Caco-2 (cell line): ENCODE measurements around the gene CDA. TPM values are rescaled to one million over a fixed set of nuclear protein-coding genes. Genes with fewer than 3 reads are reported as not detected.

Source experiments
- BruUV-seq: library from RNA; stranded (reverse); fragments of 400-500 nt; replicated peaks from 2 replicates; lab custom pipeline; 2021; lab: Mats Ljungman, UMichigan
- CTCF ChIA-PET: fragments of 300-600 bp; sonication (Branson Sonifier 250); formaldehyde crosslinking; loops from one replicate; lab custom pipeline; 2022; ENCODE audit warnings: antibody characterized with exemption; lab: Charles Lee
- POLR2A ChIA-PET: fragments of 300-600 bp; sonication (Branson Sonifier 250); formaldehyde crosslinking; loops from one replicate; lab custom pipeline; 2022; ENCODE audit warnings: antibody characterized with exemption; lab: Charles Lee
- DNase-seq, 2 experiments: peaks; one replicate each; pipeline versions ENCODE4 v3.0.0 to v3.0.0-alpha.2; 2020 to 2022
- H3K27me3 ChIP-seq: replicated peaks from 2 replicates; pipeline ENCODE4 v1.6.0; 2011; ENCODE audit warnings: low read length; ENCODE audit not compliant: control insufficient read depth, insufficient read depth
- H3K36me3 ChIP-seq: 2 replicates; pipeline ENCODE4 v1.5.1; 2011; ENCODE audit warnings: low read length; ENCODE audit not compliant: control insufficient read depth, insufficient read depth
- H3K4me1 ChIP-seq: fragments of 250-450 bp; sonication (Bioruptor Pico); 2 replicates; pipeline ENCODE4 v1.5.1; 2020; ENCODE audit warnings: mild to moderate bottlenecking
- H3K4me3 ChIP-seq: 2 replicates; pipeline ENCODE4 v1.5.1; 2011; ENCODE audit warnings: low read depth, mild to moderate bottlenecking, control low read depth, low read length
- H3K9me3 ChIP-seq: fragments of 250-450 bp; sonication (Bioruptor Pico); 2 replicates; pipeline ENCODE4 v1.5.1; 2020; ENCODE audit warnings: mild to moderate bottlenecking, moderate library complexity
- H3K27ac Mint-ChIP-seq: one replicate; pipeline ENCODE4 v1.8.0; 2022; ENCODE audit warnings: mixed read lengths; ENCODE audit not compliant: unreplicated experiment
- H3K27me3 Mint-ChIP-seq: one replicate; pipeline ENCODE4 v1.8.0; 2022; ENCODE audit warnings: mixed read lengths; ENCODE audit not compliant: insufficient read depth, unreplicated experiment
- H3K36me3 Mint-ChIP-seq: one replicate; pipeline ENCODE4 v1.8.0; 2022; ENCODE audit warnings: mild to moderate bottlenecking, mixed read lengths; ENCODE audit not compliant: insufficient read depth, unreplicated experiment
- H3K4me1 Mint-ChIP-seq: one replicate; pipeline ENCODE4 v1.8.0; 2022; ENCODE audit warnings: low read depth, mixed read lengths; ENCODE audit not compliant: unreplicated experiment
- H3K4me3 Mint-ChIP-seq: one replicate; pipeline ENCODE4 v1.8.0; 2022; ENCODE audit warnings: mild to moderate bottlenecking, moderate library complexity, mixed read lengths; ENCODE audit not compliant: unreplicated experiment
- H3K9me3 Mint-ChIP-seq: one replicate; pipeline ENCODE4 v1.8.0; 2022; ENCODE audit warnings: mixed read lengths; ENCODE audit not compliant: unreplicated experiment
- intact Hi-C: fragments of 100-400 bp; cut with micrococcal nuclease; formaldehyde crosslinking; loops from one replicate; pipeline ENCODE4 v1.10.0; 2022; ENCODE audit not compliant: unreplicated experiment
- total RNA-seq: library from RNA; stranded (reverse); gene quantifications from 2 replicates; pipeline ENCODE4 v1.2.3, GENCODE V29; 2022
- TF ChIP-seq, protein P1 (sequence below), 2 experiments: fragments of 200-600 bp in 1 of 2; IDR thresholded peaks; 1 replicate in 1 of 2; 2 replicates in 1 of 2; pipeline versions ENCODE4 v1.5.1 to v1.8.0; 2011 to 2022; ENCODE audit warnings: antibody characterized with exemption in 1 of 2, control low read depth in 1 of 2, inconsistent platforms in 1 of 2, low read depth in 1 of 2, low read length in 1 of 2, mild to moderate bottlenecking in 1 of 2, moderate library complexity in 1 of 2; ENCODE audit not compliant: insufficient read depth in 1 of 2, severe bottlenecking in 1 of 2, unreplicated experiment in 1 of 2

Gene CDA
- total RNA-seq, 1 experiment from 2014 or later = 0.95 TPM

- Histone ChIP-seq H3K36me3 (no peaks in the 10 kb centered on the region), H3K4me3 (no peak overlapping the region), H3K9me3 (no peaks in the 10 kb centered on the region), H3K27me3 (no peaks in the 10 kb centered on the region), H3K4me1 (no peaks in the 10 kb centered on the region)
- BruUV-seq = no TSS peak
- POLR2A ChIA-PET = no interaction called here
- Mint-ChIP-seq H3K9me3 (peaks cover 10% of the 10 kb centered on the region), H3K36me3 (no peaks in the 10 kb centered on the region), H3K27ac (no peak overlapping the region), H3K4me1 (no peaks in the 10 kb centered on the region), H3K27me3 (no peaks in the 10 kb centered on the region), H3K4me3 (no peak overlapping the region)
- no peak for DNase-seq
- TF ChIP-seq, protein P1, sequence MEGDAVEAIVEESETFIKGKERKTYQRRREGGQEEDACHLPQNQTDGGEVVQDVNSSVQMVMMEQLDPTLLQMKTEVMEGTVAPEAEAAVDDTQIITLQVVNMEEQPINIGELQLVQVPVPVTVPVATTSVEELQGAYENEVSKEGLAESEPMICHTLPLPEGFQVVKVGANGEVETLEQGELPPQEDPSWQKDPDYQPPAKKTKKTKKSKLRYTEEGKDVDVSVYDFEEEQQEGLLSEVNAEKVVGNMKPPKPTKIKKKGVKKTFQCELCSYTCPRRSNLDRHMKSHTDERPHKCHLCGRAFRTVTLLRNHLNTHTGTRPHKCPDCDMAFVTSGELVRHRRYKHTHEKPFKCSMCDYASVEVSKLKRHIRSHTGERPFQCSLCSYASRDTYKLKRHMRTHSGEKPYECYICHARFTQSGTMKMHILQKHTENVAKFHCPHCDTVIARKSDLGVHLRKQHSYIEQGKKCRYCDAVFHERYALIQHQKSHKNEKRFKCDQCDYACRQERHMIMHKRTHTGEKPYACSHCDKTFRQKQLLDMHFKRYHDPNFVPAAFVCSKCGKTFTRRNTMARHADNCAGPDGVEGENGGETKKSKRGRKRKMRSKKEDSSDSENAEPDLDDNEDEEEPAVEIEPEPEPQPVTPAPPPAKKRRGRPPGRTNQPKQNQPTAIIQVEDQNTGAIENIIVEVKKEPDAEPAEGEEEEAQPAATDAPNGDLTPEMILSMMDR (IDR thresholded peaks at IDR 0.05; ENCODE audit: insufficient read depth in 1 of 2, low read depth in 1 of 2, low read length in 1 of 2, severe bottlenecking in 1 of 2, unreplicated experiment in 1 of 2) = no peak
- intact Hi-C loops = no loop called here
- CTCF ChIA-PET = no interaction called here
Measured at GRCh38 chr1:20600156-20600555, 11.3 kb downstream of the CDA start.

DNA sequence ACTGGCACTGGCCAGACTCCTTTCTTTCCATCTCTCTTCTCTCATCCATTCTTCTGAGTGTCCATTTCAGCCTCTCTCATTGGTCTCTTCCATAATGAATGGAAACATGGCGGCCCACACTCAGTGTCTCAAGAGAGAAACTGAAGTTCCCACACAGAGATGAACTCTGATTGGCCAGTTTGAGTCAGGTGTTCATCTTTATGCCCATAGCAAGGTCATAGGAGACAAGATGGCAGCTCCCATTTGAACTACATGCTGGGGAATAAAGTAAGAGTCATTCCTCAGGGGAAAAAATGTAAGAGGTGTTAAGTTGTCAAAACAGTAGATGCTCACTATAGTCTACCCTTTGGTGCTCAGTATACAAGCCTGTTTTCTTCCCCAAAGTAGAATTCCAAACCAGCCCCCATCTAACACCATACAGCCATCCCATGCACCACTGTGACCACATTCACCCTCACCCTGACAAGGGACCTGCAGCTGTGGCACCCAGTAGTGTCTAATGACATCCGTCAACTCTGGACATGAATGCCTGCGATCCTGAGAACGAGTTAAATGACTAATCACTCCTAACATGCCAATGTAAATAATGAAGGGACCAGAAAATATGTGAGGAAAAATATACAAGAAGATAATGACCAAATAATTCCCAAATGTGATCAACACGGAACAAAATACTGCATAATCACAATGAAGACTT, 12.4 kb downstream of the CDA start:
- Histone ChIP-seq H3K9me3 (no peaks in the 10 kb centered on the region), H3K4me1 (peaks cover under 1% of the 10 kb centered on the region; the same call in 1 of the 2 replicates), H3K36me3 (no peaks in the 10 kb centered on the region), H3K4me3 (no peak overlapping the region), H3K27me3 (no peaks in the 10 kb centered on the region)
- Mint-ChIP-seq H3K9me3 (peaks cover 10% of the 10 kb centered on the region), H3K4me1 (no peaks in the 10 kb centered on the region), H3K36me3 (no peaks in the 10 kb centered on the region), H3K4me3 (no peak overlapping the region), H3K27me3 (no peaks in the 10 kb centered on the region), H3K27ac (no peak overlapping the region)
- ChIA-PET POLR2A (no interaction called here), CTCF (no interaction called here)
- DNase-seq = no peak
- BruUV-seq = no TSS peak
- intact Hi-C loops = no loop called here
- TF ChIP-seq, protein P1 (IDR thresholded peaks at IDR 0.05; ENCODE audit: insufficient read depth in 1 of 2, low read depth in 1 of 2, low read length in 1 of 2, severe bottlenecking in 1 of 2, unreplicated experiment in 1 of 2) = no peak

- intact Hi-C loops = no loop called here
- Mint-ChIP-seq H3K27ac (no peak overlapping the region), H3K36me3 (no peaks in the 10 kb centered on the region), H3K4me3 (no peak overlapping the region), H3K27me3 (no peaks in the 10 kb centered on the region), H3K4me1 (no peaks in the 10 kb centered on the region), H3K9me3 (peaks cover 10% of the 10 kb centered on the region)
- POLR2A ChIA-PET = no interaction called here
- CTCF ChIA-PET = interaction anchor here (1.2 kb wide), 1 partner anchor 31 kb away, joined by 3 read pairs; no protein-coding TSS in a partner anchor
- no TSS peak for BruUV-seq
- Histone ChIP-seq H3K27me3 (no peaks in the 10 kb centered on the region), H3K4me1 (peaks cover 8% of the 10 kb centered on the region; the same call in 1 of the 2 replicates), H3K4me3 (no peak overlapping the region), H3K9me3 (no peaks in the 10 kb centered on the region), H3K36me3 (no peaks in the 10 kb centered on the region)
- TF ChIP-seq, protein P1 (IDR thresholded peaks at IDR 0.05; ENCODE audit: insufficient read depth in 1 of 2, low read depth in 1 of 2, low read length in 1 of 2, severe bottlenecking in 1 of 2, unreplicated experiment in 1 of 2) = no peak
- DNase-seq = no peak
Measured at GRCh38 chr1:20602851-20603450, 14.1 kb downstream of the CDA start.
